Erythroblast (primary cell): ENCODE results near the gene ZFYVE16.

Experiments
- GATA1 ChIP-seq: IDR thresholded peaks from 2 replicates; pipeline ENCODE4 v1.6.1; 2011; ENCODE audit warnings: low read depth, mild to moderate bottlenecking, control low read depth, low read length, moderate library complexity
- POLR2A ChIP-seq: IDR thresholded peaks from 2 replicates; pipeline ENCODE4 v1.6.1; 2011; ENCODE audit warnings: mild to moderate bottlenecking, low read length

- TF ChIP-seq POLR2A, result no peak
- no peak for TF ChIP-seq GATA1
Measured at GRCh38 chr5:80481019-80481893, 73.4 kb downstream of the ZFYVE16 start.
